Hematopoietic multipotent progenitor cell treated with erythropoietin and hydrocortisone succinate and interleukin-3 and kit ligand, for 4 days (in vitro differentiated cells): ENCODE data around the gene SRCIN1.
"Not testable (repeated sequence)": the region's sequence is repeated elsewhere in the genome, so short reads cannot be mapped to it uniquely, and the experiment has no call there.

Experiments
- DNase-seq: peaks from one replicate; pipeline ENCODE4 v3.0.0-alpha.2; 2015

Gene SRCIN1

DNA sequence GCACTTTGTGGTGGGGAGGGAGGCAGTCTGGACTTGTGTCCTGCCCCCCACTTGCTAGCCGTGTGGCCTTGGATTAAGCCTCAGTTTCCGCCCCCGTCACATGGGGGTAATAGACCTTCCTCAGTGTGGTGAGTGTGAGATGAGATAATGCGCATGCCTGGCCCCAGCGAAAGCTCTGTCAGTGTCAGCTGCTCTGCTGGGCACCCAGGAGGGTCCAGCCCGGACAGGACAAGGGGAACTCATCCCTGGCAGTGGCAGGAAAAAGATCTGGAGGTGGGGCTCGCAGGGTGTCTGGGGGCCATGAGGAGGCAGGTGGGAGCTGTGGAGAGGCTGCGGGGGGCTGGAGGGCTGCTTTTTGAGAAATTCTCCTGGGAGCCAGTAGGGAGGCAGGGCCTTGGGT, 63.5 kb downstream of the SRCIN1 start:
- no peak for DNase-seq

DNA sequence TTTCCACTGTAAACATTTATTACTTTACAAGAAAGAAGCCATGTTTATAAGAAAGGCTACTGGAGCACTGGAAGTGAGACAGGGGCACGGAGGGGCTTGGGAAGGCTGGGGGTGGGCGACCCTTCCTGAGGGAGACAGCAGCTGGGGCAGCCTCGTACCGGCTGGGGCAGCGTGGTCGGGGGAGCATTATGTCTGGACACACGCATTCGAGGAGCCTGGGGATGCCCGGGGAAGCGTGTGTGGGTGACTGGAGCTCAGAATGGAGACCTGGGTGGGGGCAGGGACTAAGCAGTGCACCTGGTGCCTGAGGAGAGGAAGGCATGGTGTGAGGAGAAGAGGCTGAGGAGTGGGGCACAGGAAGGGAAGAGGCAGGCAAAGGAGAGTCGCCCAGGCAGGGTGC, 64.5 kb downstream of the SRCIN1 start:
- DNase-seq = no peak

DNA sequence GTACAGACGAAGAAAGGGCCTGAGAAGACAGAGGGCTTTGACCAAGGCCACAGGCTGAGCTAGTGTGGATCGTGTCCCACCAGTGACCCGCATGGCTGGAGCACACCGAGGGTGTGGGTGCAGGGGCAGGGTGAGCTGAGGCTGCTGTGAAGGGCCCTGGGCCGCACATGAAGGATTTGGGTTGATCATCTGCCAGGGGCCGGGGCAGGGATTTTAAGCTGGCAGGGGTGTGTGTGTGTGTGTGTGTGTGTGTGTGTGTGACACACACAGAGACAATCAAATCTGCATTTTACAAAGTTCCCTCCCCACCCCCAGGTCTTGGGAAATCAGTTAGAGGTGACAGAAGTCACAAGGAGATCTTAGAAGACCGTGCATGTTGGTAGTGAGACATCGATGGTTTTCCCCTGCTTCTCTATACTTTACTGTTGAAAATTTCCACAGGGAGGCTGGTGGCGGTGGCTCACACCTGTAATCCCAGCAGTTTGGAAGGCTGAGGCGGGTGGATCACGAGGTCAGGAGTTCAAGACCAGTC, 65.2 kb downstream of the SRCIN1 start:
- DNase-seq = no peak

DNA sequence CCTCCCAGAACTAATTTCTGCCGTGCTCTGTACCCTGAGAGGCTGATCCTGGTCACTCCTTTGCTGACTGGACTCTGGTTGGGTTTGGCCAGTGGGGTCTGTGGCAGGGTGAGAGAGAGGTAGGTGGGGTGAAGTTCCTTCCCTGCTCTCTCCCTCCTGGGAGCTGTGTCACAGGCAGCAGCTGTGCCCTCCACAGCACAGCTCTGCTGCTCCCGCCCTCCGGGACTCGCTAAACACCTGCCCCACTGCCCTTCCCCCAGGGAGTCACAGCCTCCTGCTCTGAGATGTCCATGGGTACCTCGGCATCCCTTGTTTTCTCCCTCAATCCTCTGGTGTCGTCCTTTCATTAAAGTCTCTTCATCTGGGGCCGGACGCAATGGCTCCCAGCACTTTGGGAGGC, 66.4 kb downstream of the SRCIN1 start:
- no peak for DNase-seq

DNA sequence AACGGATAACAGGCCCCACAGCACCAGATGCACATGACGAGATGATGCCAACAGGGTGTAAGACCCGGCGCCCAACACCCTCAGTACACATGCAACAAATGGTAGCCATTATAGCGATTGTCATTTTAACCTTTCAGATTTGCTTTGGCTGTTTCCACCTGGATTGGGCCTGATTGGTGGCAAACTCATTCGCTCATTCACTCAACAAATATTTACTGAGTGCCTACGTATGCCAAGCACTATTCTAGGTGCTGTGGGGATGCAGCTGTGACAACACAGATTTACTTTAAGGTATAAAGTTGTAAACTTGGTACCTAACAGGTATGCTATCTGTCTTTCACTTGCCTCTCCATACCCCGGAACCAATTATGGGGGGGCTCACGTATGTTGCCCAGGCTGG, 66.8 kb downstream of the SRCIN1 start:
- no peak for DNase-seq

DNA sequence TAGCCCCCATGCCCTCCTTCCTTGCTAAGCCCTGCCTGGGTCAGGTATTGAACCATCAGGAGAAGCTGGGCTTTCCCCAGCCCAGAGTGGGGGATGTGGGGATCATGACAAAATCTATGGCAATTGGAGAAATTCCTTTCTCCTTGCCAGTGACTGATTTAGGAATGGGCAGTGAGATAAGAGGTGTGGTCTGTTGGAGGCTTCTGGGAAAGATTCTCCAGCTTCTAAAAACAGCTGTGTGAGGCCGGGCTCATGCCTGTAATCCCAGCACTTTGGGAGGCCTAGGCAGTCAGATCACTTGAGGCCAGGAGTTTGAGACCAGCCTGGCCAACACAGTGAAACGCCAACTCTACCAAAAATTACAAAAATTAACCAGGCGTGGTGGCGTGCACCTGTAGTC, 69.1 kb downstream of the SRCIN1 start:
- no peak for DNase-seq

DNA sequence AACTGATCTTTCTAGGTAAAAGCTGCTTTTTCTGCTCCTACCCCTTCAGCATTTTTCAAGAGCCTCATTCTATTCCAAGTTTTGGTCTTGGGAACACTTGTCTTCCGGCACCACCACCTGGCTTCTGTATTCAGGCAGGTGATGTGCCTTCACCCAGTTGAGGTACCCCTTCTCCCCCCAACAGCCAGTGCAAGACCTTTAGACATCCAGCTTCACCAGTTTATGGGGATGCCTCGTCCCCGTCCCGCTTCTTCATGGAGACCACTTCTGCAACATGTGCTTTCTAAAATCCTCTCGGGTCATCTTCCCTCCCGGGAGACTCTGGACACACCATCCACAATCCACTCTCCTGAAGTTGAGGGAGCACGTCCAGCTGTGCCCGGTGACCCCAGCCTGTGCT, 69.9 kb downstream of the SRCIN1 start:
- DNase-seq = no peak

DNA sequence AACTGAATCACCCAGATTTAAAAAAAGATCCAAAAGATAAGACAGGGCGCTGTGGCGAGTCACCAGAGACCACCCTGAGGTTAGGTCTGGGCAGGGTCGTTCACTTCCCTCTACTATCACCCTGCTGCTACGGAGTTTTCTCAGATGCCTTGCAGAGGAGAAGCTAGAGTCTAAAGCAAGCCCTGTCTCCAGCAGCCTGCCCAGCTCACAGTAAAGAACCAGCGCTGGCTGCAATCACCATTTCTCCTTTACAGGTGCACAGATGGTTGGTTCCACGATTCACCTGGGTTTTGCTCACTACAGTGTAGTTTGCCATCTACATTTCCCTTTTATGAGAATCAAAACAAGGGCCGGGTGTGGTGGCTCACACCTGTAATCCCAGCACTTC, 71.3 kb downstream of the SRCIN1 start:
- no peak for DNase-seq

DNA sequence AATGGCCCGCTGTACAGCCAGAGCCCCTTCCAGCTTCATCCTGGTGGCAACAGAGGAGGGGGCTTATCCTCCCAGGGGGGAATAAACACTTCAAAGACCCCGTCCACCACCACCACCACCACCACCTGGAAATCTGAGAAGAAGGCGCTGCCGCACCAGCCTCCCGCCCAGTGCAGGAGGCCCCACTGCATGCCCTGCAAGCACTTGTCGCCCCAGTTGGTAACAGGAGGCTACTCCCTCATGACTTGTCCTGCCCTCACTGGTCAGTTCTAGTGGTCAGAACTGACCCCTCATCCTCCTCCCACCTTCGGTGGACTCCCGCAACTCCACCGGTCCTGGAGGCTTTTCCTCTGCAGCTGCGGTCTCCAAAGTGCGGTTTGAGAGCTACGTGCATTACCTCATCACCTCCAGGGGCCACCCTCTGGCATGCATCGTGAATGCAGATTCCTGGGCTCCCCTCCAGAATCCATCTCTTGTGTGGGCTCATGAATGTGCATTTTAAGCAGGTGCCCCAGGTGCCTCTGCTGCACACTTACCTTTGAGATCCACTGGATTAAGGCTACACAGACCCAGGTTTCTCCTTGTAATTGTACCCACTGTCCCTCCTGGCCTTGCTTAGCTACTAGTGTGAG, 71.8 kb downstream of the SRCIN1 start:
- DNase-seq = no peak

DNA sequence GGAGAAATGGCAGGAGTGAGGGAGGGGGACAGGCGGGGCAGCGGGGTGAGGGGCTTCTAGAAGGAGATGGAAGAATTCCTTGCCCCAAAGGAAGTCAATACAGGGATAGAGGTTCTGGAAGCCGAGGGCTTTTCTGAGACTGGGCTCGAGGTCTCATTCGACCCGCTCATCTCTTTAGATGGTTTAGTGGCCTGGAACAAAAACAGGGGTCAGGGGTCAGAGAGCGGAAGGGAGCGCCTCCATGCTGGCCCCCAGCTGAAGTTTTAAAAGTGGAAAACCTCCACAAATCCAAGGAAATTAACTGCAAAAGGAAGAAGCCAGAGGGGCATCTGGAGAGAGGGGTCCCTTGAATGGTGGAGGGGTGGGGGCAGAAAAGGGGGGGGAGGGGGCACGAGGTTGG, 72.5 kb downstream of the SRCIN1 start:
- no peak for DNase-seq

DNA sequence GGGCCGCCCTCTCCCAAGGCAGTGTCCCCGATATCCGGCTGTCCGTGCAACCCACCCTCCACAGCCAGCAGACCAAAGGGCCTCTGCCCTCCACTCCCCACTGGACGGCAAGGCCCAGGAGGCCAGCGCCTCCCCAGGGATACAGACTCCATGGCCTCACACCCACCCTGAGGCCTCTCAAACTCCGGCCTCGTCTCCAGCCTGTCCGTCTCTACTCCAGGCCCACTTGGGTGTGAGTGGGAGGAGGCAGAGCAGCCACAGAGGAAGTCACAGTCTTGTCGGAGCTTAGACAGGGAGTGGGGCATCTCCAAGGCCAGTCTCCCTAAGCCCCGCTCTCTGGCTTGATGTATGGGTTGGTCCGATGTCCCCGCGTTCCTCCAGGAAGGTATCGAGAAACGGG, 73.3 kb downstream of the SRCIN1 start:
- DNase-seq = no peak

DNA sequence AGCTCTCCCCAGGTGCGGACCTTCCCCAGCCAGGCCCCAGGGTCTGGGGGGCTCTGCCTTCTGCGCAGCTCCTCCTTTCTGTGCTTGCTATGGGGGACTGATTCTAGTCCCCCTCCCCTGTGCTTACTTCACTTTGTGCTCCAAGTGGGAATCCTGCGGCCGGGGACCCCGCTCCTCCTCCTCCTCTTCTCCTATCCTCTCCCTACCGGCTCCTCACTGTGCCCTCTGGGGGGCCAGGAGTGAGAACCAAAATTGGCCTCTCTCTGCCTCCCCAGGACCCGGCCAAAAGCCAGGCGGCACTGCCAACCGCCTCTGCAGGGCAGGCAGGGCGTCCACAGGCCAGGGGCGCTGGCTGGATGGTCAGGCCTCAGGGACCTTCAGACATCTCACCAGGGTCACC, 74.0 kb downstream of the SRCIN1 start:
- DNase-seq = not testable (repeated sequence)

DNA sequence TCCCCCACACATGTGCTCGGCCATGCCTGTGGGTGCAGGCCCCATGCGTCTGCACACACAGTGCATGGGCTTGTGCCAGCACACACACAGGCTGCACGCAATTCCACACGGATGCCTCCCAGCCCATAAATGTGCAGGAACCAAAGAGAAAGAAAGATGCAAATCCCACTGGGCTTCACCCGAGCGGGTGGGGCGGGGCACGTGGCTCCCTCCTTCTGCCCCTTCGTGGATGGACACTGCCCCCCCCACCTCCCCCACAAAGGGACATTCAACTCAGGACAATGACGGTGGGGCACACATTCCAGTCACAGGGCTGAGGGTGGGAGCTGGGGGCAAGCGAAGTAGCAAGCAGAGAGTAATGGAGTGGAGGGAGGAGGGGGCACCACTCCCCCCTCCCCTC, 74.9 kb downstream of the SRCIN1 start:
- DNase-seq = not testable (repeated sequence)

DNA sequence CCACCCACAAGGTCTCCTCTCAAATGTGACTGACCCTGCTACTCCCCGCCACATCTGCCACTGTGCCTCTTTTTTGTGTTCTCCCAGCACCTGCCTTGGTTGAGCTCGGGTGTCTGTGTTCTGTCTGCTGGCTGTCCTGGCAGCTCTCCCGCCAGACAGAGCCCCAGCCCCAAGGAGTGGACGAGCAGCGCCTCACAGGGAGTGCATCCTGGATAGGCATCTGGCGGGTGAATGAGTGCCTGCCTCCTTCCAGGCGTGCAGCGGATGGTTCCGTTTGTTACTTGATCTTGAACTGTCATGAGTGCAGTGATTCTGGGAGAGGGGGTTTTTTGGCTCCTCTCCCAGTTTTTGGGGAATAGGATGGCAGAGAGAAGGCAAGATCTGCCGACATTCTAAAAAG, 77.6 kb downstream of the SRCIN1 start:
- DNase-seq = not testable (repeated sequence)

DNA sequence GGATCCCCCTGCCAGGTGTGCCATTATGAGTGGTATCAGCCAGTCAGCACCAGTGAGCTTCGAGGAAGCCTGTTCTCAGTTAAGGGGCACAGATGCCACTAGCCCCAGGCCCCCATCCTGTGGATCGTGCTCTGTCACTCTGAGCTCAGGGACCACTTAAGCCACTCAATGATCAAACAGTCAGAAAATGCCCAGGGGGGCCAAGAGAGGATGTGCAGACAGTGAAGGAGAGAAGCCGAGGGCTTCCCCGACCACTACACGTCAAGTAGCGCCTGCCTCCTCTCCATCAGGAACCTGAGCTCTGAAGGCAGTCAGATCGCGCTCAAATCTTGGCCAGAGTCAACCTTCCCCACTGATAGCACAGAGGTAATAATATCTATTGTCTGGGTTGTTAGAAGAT, 79.2 kb downstream of the SRCIN1 start:
- not testable (repeated sequence) for DNase-seq

DNA sequence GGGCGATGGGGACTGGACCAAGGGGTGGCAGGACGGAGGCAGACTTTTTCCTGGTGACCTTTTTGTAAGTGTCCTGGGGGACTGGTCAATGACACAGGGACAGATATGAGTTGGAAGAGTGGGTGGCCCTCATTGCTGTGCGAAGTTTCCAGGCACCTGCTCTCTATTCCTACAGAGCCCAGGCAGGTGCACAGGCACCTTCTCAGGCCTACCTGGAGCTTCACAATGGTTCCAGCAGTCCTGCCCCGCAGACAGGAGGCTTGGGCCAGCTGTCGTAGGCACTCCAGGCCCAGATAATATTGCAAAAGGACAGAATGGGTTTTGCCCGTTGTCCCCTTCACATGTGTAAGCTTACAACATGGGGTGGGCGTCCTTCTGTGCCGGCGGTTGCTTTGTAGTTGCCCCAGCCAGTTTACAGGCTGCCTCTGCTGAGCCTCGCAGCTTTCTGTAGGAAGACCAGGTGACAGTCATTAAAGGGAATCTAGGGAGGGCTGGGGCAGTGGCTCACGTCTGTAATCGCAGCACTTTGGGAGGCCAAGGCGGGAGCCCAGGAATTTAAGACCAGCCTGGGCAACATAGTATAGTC, 93.2 kb downstream of the SRCIN1 start:
- DNase-seq = no peak

DNA sequence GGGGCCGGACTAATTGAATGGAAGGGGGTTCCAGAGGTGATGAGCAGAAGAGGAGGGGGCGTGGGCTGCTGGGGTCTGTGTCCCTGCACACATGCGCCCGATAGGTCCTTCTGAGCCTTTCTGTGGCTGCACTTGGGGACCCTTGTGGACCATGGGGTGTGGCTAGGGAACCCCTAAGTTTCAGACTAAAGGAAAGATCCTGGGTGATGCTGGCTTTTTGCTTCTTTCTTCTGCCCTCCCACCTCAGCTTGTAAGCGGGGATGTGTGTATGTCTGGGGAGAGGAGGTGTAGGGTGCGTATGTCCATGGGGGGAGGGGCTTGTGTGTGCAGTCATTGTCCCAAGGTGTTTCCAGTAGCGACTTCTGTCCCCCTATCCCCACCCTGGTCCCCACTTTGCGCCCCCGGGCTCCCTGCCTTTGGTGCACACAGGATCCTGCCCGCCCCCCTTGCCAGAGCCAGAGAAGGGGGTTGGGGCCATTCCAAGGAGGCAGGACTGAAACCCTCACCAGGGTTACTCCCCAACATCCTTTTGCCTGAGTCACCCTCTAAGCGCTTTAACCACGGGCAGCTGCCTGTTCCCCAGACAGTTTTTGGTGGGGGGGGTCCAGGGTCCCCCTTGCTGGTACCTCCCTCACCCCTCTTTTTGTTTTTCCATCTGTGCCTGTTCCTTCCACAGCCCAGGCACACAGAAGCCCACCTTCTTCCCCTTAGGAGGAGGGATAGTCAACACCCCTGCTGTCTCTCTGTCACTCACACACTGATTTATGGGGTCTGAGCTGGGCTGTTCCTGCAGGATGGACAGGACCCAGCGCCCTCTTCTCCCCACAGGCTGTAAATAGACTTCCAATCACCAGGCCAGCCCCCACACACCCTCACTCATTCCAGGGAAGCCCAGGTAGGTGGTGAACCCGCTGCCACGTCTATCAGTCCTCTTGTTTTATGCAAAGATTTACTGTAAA, 94.3 kb downstream of the SRCIN1 start:
- DNase-seq = no peak

DNA sequence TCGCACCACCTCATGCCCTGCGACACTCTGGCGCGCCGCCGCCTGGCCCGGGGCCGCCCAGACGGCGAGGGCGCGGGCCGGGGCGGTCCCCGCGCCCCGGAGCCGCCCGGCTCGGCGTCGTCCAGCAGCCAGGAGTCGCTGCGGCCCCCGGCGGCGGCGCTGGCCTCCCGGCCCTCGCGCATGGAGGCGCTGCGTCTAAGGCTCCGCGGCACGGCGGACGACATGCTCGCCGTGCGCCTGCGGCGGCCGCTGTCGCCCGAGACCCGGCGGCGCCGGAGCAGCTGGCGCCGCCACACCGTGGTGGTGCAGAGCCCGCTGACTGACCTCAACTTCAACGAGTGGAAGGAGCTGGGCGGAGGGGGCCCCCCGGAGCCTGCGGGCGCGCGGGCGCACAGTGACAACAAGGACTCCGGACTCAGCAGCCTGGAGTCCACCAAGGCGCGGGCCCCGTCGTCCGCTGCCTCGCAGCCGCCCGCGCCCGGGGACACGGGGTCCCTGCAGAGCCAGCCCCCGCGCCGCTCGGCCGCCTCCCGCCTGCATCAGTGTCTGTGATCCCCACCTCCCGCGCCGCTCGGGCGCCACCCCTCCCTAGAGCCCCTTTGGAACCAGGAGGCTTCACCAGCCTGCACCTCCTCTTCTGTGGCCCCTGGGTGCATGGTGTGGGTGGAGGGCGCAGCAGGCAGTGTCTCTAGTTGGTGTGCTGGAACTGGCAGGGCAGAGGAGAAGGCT, 95.2 kb downstream of the SRCIN1 start:
- DNase-seq = peak; percentile 66

DNA sequence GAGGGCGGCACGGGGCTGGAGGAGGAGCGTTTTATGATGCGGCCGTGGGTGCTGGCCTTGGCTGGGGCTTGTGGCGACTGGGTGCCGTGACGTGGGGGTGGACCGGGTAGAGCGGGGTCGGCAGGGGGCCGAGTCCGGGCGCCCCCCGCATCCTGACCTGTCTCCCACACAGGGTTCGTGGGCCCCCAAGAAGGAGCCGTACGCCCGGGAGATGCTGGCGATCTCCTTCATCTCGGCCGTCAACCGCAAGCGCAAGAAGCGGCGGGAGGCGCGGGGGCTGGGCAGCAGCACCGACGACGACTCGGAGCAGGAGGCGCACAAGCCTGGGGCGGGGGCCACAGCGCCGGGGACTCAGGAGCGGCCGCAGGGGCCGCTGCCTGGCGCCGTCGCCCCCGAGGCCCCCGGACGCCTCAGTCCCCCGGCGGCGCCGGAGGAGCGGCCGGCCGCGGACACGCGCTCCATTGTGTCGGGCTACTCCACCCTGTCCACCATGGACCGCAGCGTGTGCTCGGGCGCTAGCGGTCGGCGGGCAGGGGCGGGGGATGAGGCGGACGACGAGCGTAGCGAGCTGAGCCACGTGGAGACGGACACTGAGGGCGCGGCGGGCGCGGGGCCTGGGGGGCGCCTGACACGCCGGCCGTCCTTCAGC, 95.9 kb downstream of the SRCIN1 start:
- DNase-seq = no peak

DNA sequence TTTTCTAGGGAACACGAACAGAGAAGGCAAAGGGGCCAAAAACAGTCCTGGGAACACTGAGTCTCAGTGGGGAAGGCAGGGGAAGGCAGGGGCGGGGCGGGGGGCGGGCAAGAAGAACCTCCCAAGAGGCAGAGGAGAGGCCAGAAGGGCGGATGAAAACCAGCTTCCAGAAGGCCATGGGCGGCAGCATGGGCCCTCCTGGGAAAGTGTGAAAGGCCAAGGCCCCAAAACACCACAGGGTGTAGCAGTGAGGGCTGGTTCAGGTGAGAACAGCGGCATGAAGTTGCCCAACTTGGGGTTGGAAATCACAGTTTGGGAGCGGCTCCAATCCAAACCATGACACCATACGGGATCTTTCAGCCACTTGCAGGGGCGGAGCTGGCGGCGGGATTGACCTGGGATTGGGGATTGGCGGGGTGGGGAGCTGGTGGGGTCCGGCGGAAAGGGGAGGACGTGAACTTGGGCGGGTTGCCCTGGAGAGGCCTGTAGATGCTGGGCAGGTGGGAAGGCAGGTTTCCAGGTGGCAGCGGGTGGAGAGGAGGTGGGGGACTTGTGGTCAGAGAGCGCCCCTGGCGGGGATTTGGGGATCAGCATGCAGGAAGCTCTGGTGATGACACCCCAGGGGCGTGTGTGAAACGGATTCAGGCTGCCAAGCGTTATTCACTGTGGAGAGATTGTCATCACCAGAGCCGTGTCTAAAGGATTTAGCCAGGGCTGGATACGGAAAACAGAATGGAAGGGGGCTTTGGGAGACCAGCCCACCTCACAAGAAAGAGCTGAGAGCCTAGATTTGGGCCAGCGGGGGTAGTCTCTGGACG, 96.6 kb downstream of the SRCIN1 start:
- peak; percentile 92 for DNase-seq

DNA sequence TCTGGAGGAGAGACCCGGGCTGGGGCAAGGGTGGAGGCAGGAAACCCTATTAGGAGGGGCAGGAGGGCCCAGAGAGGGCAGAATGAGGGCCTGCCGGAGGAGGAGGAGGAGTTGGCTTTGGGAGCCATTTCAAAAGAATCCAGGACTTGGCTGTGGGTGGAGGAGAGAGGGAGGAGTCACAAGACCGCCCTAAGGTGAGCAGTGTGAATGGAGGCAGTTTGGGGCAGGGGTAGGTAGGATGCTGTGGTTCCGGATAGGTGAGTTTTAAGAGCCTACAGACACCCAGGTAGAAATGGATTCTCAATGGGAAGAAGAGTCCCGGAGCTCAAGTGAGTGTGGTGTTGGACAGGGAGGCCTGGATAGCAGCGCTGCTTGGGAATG, 97.2 kb downstream of the SRCIN1 start:
- DNase-seq = no peak
